Transverse colon (tissue), 4 donors: ENCODE measurements around the gene CAMK1.

ENCODE experiments used
- EP300 ChIP-seq: sonication (generic); formaldehyde crosslinking; IDR thresholded peaks from one replicate; pipeline ENCODE4 v1.6.1; 2017; ENCODE audit warnings: antibody characterized with exemption, low read depth
- POLR2A ChIP-seq: fragments of 450-650 bp; IDR thresholded peaks from one replicate; pipeline ENCODE4 v1.6.1; 2016; ENCODE audit warnings: antibody characterized with exemption, mild to moderate bottlenecking, moderate library complexity
- POLR2AphosphoS5 ChIP-seq, 3 donors: sonication (generic); formaldehyde crosslinking; IDR thresholded peaks; one replicate each; pipeline ENCODE4 v1.6.1; 2016; ENCODE audit warnings: antibody characterized with exemption in 3 of 3
- TF ChIP-seq, protein P1 (sequence below), 5 experiments: fragments of 200-600 bp in 3 of 5; fragments of 450-650 bp in 2 of 5; sonication (generic) in 3 of 5; IDR thresholded peaks; 1 replicate in 2 of 5; 2 replicates in 3 of 5; pipeline ENCODE4 v1.5.1; 2016 to 2017; ENCODE audit warnings: antibody characterized with exemption in 5 of 5, inconsistent platforms in 3 of 5, mild to moderate bottlenecking in 2 of 5, moderate library complexity in 1 of 5

DNA sequence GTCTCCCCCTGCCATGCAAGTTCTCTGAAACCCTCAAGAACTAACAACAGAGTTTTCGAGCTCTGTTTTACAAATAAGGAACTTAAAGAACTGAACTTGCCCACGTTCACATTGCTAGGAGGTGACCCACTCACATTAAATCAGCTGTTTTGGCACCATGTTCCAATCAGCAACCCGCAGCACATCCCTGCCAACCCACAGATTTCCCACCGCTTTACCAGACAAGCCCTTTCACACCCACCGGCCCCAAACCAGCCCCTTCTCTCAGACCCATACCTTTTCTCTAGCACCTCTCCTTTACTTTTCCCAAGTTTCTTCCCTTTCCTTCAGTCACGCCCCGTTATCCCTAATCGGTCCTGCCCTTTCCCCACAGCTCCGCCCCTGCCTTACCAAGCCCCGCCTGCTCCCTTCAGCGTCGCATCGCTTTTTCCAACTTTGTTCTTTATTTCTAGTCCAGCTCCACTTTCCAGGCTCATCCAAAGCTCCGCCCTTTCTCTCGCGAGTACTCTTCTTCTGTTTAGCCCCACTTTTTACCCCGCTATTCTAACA is 39.0 kb downstream of the CAMK1 start:
- TF ChIP-seq, protein P1, sequence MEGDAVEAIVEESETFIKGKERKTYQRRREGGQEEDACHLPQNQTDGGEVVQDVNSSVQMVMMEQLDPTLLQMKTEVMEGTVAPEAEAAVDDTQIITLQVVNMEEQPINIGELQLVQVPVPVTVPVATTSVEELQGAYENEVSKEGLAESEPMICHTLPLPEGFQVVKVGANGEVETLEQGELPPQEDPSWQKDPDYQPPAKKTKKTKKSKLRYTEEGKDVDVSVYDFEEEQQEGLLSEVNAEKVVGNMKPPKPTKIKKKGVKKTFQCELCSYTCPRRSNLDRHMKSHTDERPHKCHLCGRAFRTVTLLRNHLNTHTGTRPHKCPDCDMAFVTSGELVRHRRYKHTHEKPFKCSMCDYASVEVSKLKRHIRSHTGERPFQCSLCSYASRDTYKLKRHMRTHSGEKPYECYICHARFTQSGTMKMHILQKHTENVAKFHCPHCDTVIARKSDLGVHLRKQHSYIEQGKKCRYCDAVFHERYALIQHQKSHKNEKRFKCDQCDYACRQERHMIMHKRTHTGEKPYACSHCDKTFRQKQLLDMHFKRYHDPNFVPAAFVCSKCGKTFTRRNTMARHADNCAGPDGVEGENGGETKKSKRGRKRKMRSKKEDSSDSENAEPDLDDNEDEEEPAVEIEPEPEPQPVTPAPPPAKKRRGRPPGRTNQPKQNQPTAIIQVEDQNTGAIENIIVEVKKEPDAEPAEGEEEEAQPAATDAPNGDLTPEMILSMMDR (IDR thresholded peaks at IDR 0.05), result peak in 1 of 5 experiments; percentile 7
- TF ChIP-seq POLR2A, result no peak
- no peak for TF ChIP-seq POLR2AphosphoS5 (IDR thresholded peaks at IDR 0.05)
- no peak for TF ChIP-seq EP300
